ENCODE data around the gene ROBO2.

The ROBO2 gene

DNA sequence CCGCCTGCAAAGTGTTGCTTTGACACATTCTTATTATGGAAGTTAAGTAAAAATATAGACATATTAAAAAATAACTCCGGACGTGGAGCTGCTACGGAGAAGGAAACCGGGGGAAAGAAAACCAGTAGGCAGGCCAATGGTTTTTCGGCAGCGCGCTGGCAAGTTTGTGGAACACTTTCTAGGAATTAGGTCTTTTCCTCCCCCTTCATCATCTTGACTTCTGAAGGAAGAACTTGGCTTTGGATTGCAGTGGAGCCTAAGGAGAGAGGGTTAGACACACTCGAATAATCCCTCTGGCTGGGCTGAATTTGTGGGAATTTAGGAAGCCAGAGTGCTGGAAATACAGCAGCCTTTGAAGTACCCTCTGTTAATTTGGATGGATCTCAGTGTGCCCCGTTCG, 317 bp downstream of the ROBO2 start:
- no peaks in the 10 kb centered on the region for H3K36me3 Mint-ChIP-seq (ENCODE audit: insufficient read depth)
- no peaks in the 10 kb centered on the region for H3K4me1 Mint-ChIP-seq
- ATAC-seq (replicated peaks; ENCODE audit: extremely low read depth, poor library complexity, severe bottlenecking) (no peak), DNase-seq (ENCODE audit: low spot score in 2 of 2) (no peak)
- no peak overlapping the region for H3K27ac Mint-ChIP-seq (ENCODE audit: low read depth)
- H3K27me3 Mint-ChIP-seq: peaks cover 9% of the 10 kb centered on the region
- H3K9me3 Mint-ChIP-seq: peaks cover 15% of the 10 kb centered on the region
- no peak overlapping the region for H3K4me3 Mint-ChIP-seq

DNA sequence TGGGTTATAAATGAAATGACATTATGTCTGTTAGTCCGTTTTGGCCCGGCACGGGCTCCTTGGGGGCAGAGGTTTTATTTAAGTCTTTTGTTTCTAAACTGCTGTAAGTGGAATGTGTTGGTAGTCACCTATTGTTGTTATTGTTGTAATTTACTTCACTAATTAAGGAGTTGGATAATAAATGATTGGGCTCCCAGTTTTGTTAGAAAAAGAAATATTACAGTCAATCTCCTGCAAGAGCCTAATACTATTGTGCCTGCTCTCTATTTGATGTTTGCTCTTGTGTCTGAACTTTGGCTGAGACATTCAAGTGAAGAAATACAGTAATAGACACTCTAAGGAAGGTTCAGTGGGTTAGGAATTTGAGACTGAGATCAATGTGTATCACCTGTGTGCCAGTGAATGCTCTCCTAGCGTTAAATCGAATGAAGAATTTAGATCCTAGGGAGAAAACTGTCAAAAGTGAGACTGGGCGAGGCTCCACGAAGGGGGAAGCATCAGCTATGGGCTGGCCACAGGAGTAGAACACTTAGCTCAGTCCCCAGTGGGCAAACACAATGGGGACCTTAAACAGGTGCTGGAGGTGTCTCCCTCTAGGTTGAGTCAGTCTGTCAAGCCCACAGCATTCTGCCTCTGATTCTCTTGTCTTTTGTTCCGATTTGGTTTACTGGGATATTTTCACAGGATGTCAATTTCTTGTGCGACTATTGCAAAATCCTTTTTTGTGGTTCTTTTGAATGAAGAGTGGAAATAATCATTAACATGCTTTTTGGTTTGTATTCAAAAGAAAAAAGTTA, 1.2 kb downstream of the ROBO2 start:
- Mint-ChIP-seq H3K4me3 (no peak overlapping the region), H3K36me3 (ENCODE audit: insufficient read depth) (no peaks in the 10 kb centered on the region), H3K27me3 (peaks cover 9% of the 10 kb centered on the region), H3K9me3 (peaks cover 15% of the 10 kb centered on the region), H3K27ac (ENCODE audit: low read depth) (no peak overlapping the region), H3K4me1 (no peaks in the 10 kb centered on the region)
- no peak for ATAC-seq (replicated peaks; ENCODE audit: extremely low read depth, poor library complexity, severe bottlenecking)
- no peak for DNase-seq (ENCODE audit: low spot score in 2 of 2)

DNA sequence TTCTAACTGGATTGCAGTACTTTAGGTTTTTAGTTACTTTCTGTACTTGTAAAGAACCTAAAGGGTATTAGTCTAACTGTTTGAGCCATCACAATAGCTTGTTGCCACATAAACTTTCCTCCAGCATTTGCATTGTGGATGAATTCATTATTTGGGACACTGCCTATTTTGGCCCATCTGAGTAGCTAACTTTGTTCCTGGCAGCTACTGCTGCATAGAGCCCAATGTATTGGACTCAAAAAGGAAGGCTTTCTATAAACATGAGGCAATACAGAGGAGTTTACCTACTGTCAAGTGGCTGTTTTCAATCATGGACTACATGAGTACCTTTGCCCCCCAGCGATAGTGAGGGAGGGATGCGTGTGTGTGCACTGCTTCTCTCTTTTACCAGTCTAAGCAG, 1.9 kb downstream of the ROBO2 start:
- Mint-ChIP-seq H3K4me1 (no peaks in the 10 kb centered on the region), H3K4me3 (no peak overlapping the region), H3K36me3 (ENCODE audit: insufficient read depth) (no peaks in the 10 kb centered on the region), H3K27me3 (peaks cover 9% of the 10 kb centered on the region), H3K9me3 (peaks cover 18% of the 10 kb centered on the region), H3K27ac (ENCODE audit: low read depth) (no peak overlapping the region)
- DNase-seq (ENCODE audit: low spot score in 2 of 2): no peak
- no peak for ATAC-seq (replicated peaks; ENCODE audit: extremely low read depth, poor library complexity, severe bottlenecking)

DNA sequence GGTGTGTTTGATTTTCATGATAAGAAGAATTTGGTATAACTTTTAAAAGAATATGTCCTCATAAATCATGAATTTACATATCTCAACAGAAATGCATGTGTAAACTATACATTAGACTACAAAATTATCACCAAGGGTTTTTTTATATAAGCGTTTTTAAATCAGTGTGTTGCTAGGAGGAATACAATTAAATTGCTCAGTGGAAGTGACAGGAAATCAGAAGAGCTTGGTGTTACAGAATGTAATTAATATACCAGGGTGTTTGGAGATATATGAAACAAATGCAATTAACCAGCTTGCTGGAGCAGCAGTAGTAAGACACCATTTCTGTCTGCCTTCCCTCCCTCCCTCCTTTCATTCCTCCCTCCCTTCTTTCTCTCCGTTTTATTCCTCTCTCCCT, 2.4 kb downstream of the ROBO2 start:
- Mint-ChIP-seq H3K4me1 (no peaks in the 10 kb centered on the region), H3K27me3 (peaks cover 9% of the 10 kb centered on the region), H3K36me3 (ENCODE audit: insufficient read depth) (no peaks in the 10 kb centered on the region), H3K9me3 (peaks cover 22% of the 10 kb centered on the region), H3K27ac (ENCODE audit: low read depth) (no peak overlapping the region), H3K4me3 (no peak overlapping the region)
- DNase-seq (ENCODE audit: low spot score in 2 of 2) (no peak), ATAC-seq (replicated peaks; ENCODE audit: extremely low read depth, poor library complexity, severe bottlenecking) (no peak)

- Mint-ChIP-seq H3K4me1 (no peaks in the 10 kb centered on the region), H3K9me3 (peaks cover 22% of the 10 kb centered on the region), H3K36me3 (ENCODE audit: insufficient read depth) (no peaks in the 10 kb centered on the region), H3K27ac (ENCODE audit: low read depth) (no peak overlapping the region), H3K27me3 (peaks cover 9% of the 10 kb centered on the region), H3K4me3 (no peak overlapping the region)
- DNase-seq (ENCODE audit: low spot score in 2 of 2) (no peak), ATAC-seq (replicated peaks; ENCODE audit: extremely low read depth, poor library complexity, severe bottlenecking) (no peak)
Measured at GRCh38 chr3:77042882-77043281, 3.0 kb downstream of the ROBO2 start.

DNA sequence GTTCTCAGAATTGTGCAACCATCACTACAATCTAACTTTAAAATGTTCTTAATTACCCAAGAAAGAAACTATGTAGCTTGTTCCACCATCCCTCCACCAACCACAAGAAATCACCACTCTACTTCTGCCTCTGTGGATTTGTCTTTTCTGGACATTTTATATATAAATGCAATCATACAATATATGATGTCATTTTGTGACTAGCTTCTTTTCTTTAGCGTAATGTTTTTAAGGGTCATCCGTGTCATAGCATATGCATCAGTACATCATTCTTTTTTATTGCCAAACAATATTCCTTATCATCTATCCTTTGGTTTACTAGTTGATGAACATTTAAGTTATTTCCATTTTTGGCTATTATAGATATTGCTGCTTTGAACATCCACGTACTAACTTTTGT, 5.8 kb downstream of the ROBO2 start:
- H3K4me1 Mint-ChIP-seq: no peaks in the 10 kb centered on the region
- H3K27ac Mint-ChIP-seq (ENCODE audit: low read depth): no peak overlapping the region
- no peak for ATAC-seq (replicated peaks; ENCODE audit: extremely low read depth, poor library complexity, severe bottlenecking)
- peaks cover 5% of the 10 kb centered on the region for H3K27me3 Mint-ChIP-seq
- peaks cover 16% of the 10 kb centered on the region for H3K9me3 Mint-ChIP-seq
- no peaks in the 10 kb centered on the region for H3K36me3 Mint-ChIP-seq (ENCODE audit: insufficient read depth)
- H3K4me3 Mint-ChIP-seq: no peak overlapping the region
- DNase-seq (ENCODE audit: low spot score in 2 of 2): no peak

- DNase-seq (ENCODE audit: low spot score in 2 of 2) (no peak), ATAC-seq (replicated peaks; ENCODE audit: extremely low read depth, poor library complexity, severe bottlenecking) (no peak)
- Mint-ChIP-seq H3K4me1 (no peaks in the 10 kb centered on the region), H3K27me3 (no peaks in the 10 kb centered on the region), H3K4me3 (no peak overlapping the region), H3K9me3 (peaks cover 7% of the 10 kb centered on the region), H3K36me3 (ENCODE audit: insufficient read depth) (no peaks in the 10 kb centered on the region), H3K27ac (ENCODE audit: low read depth) (no peak overlapping the region)
Measured at GRCh38 chr3:77048186-77048585, 8.3 kb downstream of the ROBO2 start.

DNA sequence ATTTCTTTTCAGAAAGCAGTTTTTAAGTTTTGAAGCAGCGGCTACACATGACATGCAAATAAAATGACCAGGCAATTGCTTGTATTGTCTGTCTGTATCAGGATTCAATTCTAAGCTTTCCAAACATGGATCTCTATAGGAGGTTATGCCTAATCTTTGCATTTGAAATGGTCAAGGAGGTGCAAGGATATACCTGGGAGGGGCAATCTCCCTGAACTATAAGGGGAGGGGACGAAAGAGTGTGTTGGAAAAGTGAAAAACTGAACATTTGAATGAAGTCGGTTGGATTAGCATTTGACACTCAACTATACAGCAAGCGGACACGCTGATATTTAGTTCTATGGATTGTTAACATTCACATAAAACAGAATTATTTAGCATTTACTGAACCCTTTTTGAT, 11.7 kb downstream of the ROBO2 start:
- Mint-ChIP-seq H3K4me1 (no peaks in the 10 kb centered on the region), H3K27me3 (no peaks in the 10 kb centered on the region), H3K27ac (ENCODE audit: low read depth) (no peak overlapping the region), H3K36me3 (ENCODE audit: insufficient read depth) (no peaks in the 10 kb centered on the region), H3K4me3 (no peak overlapping the region), H3K9me3 (peaks cover 12% of the 10 kb centered on the region)
- DNase-seq (ENCODE audit: low spot score in 2 of 2) (no peak), ATAC-seq (replicated peaks; ENCODE audit: extremely low read depth, poor library complexity, severe bottlenecking) (no peak)

- Mint-ChIP-seq H3K4me3 (no peak overlapping the region), H3K4me1 (no peaks in the 10 kb centered on the region), H3K27ac (ENCODE audit: low read depth) (no peak overlapping the region), H3K9me3 (peaks cover 12% of the 10 kb centered on the region), H3K36me3 (ENCODE audit: insufficient read depth) (no peaks in the 10 kb centered on the region), H3K27me3 (no peaks in the 10 kb centered on the region)
- ATAC-seq (replicated peaks; ENCODE audit: extremely low read depth, poor library complexity, severe bottlenecking): no peak
- DNase-seq (ENCODE audit: low spot score in 2 of 2): no peak
Measured at GRCh38 chr3:77052051-77052501, 12.2 kb downstream of the ROBO2 start.

DNA sequence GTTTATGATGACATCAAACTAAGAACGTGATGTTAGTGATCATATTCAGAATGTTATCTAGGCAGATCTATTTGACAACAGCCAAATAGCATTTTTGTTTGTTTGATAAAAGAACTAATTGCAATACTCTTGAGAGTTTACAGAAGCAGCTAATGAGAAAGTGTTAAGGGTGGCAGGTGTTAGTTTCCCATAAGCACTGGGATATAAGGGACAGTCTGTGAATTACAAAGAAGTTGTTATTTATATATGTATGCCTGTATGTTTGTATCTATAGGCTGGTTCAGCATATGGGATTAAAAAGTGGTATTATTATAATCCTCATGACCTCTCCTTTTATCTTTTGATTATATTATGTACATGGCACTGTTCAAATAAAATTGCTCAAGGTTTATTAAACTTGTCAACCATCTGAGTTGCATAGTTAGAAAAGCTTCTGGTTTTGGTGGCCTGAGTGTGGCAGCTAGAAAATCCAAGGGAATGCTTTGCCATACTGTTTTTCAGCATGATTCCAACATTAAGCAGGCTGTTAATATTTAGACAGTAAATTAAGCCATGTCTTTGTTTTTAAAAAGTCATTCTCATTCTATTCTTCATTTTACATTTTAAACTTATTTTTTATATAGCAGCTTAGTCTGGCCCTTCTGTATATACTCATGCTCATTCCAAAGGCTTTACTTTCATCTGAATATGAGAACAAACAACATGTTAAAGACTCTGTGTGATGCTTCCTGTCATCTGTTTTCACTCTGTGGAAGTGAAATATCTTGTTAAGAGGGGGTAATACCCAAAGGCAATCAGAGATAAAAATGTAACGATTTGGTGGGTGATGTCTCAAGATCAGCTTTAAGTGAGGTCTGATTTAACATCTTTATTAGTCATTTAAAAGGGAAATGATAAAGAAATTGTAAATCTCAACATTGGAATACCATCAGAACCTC, 13.1 kb downstream of the ROBO2 start:
- no peaks in the 10 kb centered on the region for H3K36me3 Mint-ChIP-seq (ENCODE audit: insufficient read depth)
- H3K9me3 Mint-ChIP-seq: peaks cover 12% of the 10 kb centered on the region
- no peaks in the 10 kb centered on the region for H3K27me3 Mint-ChIP-seq
- no peak overlapping the region for H3K4me3 Mint-ChIP-seq
- no peak overlapping the region for H3K27ac Mint-ChIP-seq (ENCODE audit: low read depth)
- H3K4me1 Mint-ChIP-seq: no peaks in the 10 kb centered on the region
- DNase-seq (ENCODE audit: low spot score in 2 of 2): no peak
- ATAC-seq (replicated peaks; ENCODE audit: extremely low read depth, poor library complexity, severe bottlenecking): no peak

GRCh38 chr3:77053795-77054194, 13.9 kb downstream of the ROBO2 start:
- H3K36me3 Mint-ChIP-seq (ENCODE audit: insufficient read depth): no peaks in the 10 kb centered on the region
- H3K27me3 Mint-ChIP-seq: no peaks in the 10 kb centered on the region
- no peak for ATAC-seq (replicated peaks; ENCODE audit: extremely low read depth, poor library complexity, severe bottlenecking)
- no peak overlapping the region for H3K4me3 Mint-ChIP-seq
- H3K27ac Mint-ChIP-seq (ENCODE audit: low read depth): no peak overlapping the region
- no peaks in the 10 kb centered on the region for H3K4me1 Mint-ChIP-seq
- DNase-seq (ENCODE audit: low spot score in 2 of 2): no peak
- peaks cover 12% of the 10 kb centered on the region for H3K9me3 Mint-ChIP-seq

DNA sequence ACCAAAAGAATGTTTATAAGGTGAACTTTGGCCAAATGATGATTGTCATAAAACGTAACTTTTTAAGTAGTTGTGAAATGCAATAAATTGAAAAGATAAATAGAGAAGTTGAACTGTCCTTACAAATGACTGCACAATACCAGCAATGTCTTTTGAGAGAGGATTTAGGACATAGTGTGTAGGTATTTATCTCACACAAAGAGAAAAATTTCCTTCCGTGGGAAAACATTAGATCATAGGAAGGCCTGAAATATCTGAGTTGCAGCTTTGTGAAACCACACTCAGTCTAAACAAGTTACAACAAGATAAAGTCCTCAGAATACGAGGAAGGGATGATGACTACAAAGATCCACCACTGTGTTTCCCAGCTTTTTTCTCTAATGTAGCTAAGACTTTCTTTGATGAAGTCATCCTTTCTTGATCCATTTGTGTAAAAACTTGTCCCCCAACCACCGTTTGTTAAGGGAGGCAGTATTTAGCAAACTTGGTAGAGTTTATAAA, 16.0 kb downstream of the ROBO2 start:
- H3K4me3 Mint-ChIP-seq: no peak overlapping the region
- H3K4me1 Mint-ChIP-seq: no peaks in the 10 kb centered on the region
- H3K9me3 Mint-ChIP-seq: peaks cover 18% of the 10 kb centered on the region
- no peak for DNase-seq (ENCODE audit: low spot score in 2 of 2)
- ATAC-seq (replicated peaks; ENCODE audit: extremely low read depth, poor library complexity, severe bottlenecking): no peak
- H3K36me3 Mint-ChIP-seq (ENCODE audit: insufficient read depth): no peaks in the 10 kb centered on the region
- no peak overlapping the region for H3K27ac Mint-ChIP-seq (ENCODE audit: low read depth)
- no peaks in the 10 kb centered on the region for H3K27me3 Mint-ChIP-seq

- no peaks in the 10 kb centered on the region for H3K36me3 Mint-ChIP-seq (ENCODE audit: insufficient read depth)
- no peak for ATAC-seq (replicated peaks; ENCODE audit: extremely low read depth, poor library complexity, severe bottlenecking)
- H3K27ac Mint-ChIP-seq (ENCODE audit: low read depth): no peak overlapping the region
- H3K9me3 Mint-ChIP-seq: peaks cover 18% of the 10 kb centered on the region
- H3K4me3 Mint-ChIP-seq: no peak overlapping the region
- no peak for DNase-seq (ENCODE audit: low spot score in 2 of 2)
- no peaks in the 10 kb centered on the region for H3K27me3 Mint-ChIP-seq
- H3K4me1 Mint-ChIP-seq: no peaks in the 10 kb centered on the region
Measured at GRCh38 chr3:77059354-77059753, 19.5 kb downstream of the ROBO2 start.
